ENCODE results near the gene TRIM40. TPM values are rescaled to one million over a fixed set of nuclear protein-coding genes. Genes with fewer than 3 reads are reported as not detected.

TRIM40 gene
- total and polyA plus RNA-seq, 2 of the 13 experiments (the other 11 are each of a cell fraction or from before 2014, with no cell fraction given): 0.58 TPM; not detected in 1

DNA sequence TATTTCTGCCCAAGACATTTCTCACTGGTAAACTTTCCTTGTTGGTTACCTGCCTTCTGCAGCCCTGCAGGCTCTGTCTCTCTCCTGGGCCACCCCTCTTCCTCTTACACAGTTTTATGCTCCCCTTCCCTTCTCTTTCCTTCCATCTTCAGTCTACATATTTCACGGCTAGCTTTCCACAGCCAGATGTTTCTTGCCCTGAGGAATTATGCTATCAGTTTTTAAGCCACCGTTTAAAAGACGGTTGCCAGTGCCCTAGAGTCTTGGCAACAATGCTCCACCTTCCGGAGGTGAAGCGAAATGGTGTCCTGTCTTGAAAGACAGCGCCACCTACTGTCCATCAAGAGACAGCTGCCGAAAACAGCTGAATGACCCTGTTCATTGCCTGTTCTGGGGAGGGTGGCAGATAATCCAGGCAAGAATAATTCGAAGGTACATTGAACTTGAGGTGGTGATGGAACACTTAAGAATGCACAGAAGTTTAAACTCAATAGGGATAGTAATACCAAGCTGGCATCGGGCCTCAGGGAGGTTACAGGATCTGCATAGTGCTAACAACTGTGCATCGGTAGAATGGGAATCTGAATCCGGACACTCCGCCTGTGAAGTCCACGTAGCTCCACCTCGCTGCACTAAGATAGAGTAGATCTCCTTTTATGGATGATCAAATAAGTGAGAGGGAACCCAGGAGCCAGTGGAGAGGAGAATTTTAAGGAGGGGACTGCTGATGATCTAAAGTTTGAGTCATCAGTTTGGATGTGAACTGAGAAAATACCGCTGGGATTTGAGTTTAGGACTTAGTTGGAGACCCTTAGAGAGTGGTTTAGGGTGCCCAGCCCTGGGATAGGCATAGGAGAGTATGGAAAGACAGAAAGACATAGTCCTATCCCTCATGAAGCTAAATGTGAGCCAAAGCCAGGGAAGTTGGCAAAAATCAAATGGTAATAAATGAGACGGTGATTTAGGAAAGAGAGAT lies 4.8 kb upstream of the TRIM40 start (continued):
- TF ChIP-seq, protein P1, sequence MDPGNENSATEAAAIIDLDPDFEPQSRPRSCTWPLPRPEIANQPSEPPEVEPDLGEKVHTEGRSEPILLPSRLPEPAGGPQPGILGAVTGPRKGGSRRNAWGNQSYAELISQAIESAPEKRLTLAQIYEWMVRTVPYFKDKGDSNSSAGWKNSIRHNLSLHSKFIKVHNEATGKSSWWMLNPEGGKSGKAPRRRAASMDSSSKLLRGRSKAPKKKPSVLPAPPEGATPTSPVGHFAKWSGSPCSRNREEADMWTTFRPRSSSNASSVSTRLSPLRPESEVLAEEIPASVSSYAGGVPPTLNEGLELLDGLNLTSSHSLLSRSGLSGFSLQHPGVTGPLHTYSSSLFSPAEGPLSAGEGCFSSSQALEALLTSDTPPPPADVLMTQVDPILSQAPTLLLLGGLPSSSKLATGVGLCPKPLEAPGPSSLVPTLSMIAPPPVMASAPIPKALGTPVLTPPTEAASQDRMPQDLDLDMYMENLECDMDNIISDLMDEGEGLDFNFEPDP (CRISPR knock-in tag; conservative IDR thresholded peaks at IDR 0.05): 0 out of 2 replicates have a peak, but pooled peaks have one; percentile 63
- TF ChIP-seq, protein P2, sequence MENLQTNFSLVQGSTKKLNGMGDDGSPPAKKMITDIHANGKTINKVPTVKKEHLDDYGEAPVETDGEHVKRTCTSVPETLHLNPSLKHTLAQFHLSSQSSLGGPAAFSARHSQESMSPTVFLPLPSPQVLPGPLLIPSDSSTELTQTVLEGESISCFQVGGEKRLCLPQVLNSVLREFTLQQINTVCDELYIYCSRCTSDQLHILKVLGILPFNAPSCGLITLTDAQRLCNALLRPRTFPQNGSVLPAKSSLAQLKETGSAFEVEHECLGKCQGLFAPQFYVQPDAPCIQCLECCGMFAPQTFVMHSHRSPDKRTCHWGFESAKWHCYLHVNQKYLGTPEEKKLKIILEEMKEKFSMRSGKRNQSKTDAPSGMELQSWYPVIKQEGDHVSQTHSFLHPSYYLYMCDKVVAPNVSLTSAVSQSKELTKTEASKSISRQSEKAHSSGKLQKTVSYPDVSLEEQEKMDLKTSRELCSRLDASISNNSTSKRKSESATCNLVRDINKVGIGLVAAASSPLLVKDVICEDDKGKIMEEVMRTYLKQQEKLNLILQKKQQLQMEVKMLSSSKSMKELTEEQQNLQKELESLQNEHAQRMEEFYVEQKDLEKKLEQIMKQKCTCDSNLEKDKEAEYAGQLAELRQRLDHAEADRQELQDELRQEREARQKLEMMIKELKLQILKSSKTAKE (CRISPR knock-in tag; IDR thresholded peaks at IDR 0.05; ENCODE audit: borderline replicate concordance): no peak
- no peak for TF ChIP-seq ZNF547 (CRISPR knock-in tag; IDR thresholded peaks at IDR 0.05)
- TF ChIP-seq, protein P3, sequence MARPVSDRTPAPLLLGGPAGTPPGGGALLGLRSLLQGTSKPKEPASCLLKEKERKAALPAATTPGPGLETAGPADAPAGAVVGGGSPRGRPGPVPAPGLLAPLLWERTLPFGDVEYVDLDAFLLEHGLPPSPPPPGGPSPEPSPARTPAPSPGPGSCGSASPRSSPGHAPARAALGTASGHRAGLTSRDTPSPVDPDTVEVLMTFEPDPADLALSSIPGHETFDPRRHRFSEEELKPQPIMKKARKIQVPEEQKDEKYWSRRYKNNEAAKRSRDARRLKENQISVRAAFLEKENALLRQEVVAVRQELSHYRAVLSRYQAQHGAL (CRISPR knock-in tag; IDR thresholded peaks at IDR 0.05; ENCODE audit: not compliant biosample characterization): no peak
- TF ChIP-seq, protein P4, sequence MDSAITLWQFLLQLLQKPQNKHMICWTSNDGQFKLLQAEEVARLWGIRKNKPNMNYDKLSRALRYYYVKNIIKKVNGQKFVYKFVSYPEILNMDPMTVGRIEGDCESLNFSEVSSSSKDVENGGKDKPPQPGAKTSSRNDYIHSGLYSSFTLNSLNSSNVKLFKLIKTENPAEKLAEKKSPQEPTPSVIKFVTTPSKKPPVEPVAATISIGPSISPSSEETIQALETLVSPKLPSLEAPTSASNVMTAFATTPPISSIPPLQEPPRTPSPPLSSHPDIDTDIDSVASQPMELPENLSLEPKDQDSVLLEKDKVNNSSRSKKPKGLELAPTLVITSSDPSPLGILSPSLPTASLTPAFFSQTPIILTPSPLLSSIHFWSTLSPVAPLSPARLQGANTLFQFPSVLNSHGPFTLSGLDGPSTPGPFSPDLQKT (CRISPR knock-in tag; IDR thresholded peaks at IDR 0.05; ENCODE audit: borderline replicate concordance): no peak
- TF ChIP-seq, protein P5, sequence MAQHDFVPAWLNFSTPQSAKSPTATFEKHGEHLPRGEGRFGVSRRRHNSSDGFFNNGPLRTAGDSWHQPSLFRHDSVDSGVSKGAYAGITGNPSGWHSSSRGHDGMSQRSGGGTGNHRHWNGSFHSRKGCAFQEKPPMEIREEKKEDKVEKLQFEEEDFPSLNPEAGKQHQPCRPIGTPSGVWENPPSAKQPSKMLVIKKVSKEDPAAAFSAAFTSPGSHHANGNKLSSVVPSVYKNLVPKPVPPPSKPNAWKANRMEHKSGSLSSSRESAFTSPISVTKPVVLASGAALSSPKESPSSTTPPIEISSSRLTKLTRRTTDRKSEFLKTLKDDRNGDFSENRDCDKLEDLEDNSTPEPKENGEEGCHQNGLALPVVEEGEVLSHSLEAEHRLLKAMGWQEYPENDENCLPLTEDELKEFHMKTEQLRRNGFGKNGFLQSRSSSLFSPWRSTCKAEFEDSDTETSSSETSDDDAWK (CRISPR knock-in tag; IDR thresholded peaks at IDR 0.05): no peak
- TF ChIP-seq MXI1 (IDR thresholded peaks at IDR 0.05; ENCODE audit: borderline replicate concordance, low read depth, low read length): no peak
- peak; percentile 58; the same call in 1 of the 2 replicates for TF ChIP-seq PPARG (CRISPR knock-in tag; conservative IDR thresholded peaks at IDR 0.05)
- no peak for TF ChIP-seq HDAC6 (IDR thresholded peaks at IDR 0.05; ENCODE audit: low read depth, low read length)
- TF ChIP-seq YEATS2 (CRISPR knock-in tag; IDR thresholded peaks at IDR 0.05; ENCODE audit: borderline replicate concordance): peak; percentile 68; the same call in 1 of the 2 replicates
- TF ChIP-seq, protein P6, sequence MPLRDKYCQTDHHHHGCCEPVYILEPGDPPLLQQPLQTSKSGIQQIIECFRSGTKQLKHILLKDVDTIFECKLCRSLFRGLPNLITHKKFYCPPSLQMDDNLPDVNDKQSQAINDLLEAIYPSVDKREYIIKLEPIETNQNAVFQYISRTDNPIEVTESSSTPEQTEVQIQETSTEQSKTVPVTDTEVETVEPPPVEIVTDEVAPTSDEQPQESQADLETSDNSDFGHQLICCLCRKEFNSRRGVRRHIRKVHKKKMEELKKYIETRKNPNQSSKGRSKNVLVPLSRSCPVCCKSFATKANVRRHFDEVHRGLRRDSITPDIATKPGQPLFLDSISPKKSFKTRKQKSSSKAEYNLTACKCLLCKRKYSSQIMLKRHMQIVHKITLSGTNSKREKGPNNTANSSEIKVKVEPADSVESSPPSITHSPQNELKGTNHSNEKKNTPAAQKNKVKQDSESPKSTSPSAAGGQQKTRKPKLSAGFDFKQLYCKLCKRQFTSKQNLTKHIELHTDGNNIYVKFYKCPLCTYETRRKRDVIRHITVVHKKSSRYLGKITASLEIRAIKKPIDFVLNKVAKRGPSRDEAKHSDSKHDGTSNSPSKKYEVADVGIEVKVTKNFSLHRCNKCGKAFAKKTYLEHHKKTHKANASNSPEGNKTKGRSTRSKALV (CRISPR knock-in tag; IDR thresholded peaks at IDR 0.05): no peak
- TF ChIP-seq ZNF362 (CRISPR knock-in tag; IDR thresholded peaks at IDR 0.05; ENCODE audit: borderline replicate concordance): no peak
- no peak for TF ChIP-seq MED8 (CRISPR knock-in tag; IDR thresholded peaks at IDR 0.05; ENCODE audit: insufficient replicate concordance)
- no peak for TF ChIP-seq ZNF549 (CRISPR knock-in tag; IDR thresholded peaks at IDR 0.05)
- TF ChIP-seq HOXA3 (CRISPR knock-in tag; IDR thresholded peaks at IDR 0.05): peak; percentile 63; the same call in 1 of the 2 replicates
- no peak for TF ChIP-seq ISX (CRISPR knock-in tag; conservative IDR thresholded peaks at IDR 0.05)

Data from HepG2 (cell line).